HG02943 (cell line): ENCODE measurements around the gene RALGDS.
"Not testable (repeated sequence)": the region's sequence is repeated elsewhere in the genome, so short reads cannot be mapped to it uniquely, and the experiment has no call there.

Experiments used
- ATAC-seq: cut with Tn5 transposase; IDR thresholded peaks from one replicate; pipeline ENCODE4 v1.9.1; 2021; ENCODE audit warnings: mild to moderate bottlenecking, low read depth, moderate library complexity; ENCODE audit not compliant: unreplicated experiment

RALGDS gene

GRCh38 chr9:133121198-133121914 lies at the start of gene RALGDS:
TSS of gene RALGDS (minus strand) at chr9:133121240. CDS start at chr9:133121154, 86 bp downstream.
- peak; percentile 67 for ATAC-seq

GRCh38 chr9:133170716-133171115 lies 49.7 kb upstream of the RALGDS start:
- no peak for ATAC-seq

DNA sequence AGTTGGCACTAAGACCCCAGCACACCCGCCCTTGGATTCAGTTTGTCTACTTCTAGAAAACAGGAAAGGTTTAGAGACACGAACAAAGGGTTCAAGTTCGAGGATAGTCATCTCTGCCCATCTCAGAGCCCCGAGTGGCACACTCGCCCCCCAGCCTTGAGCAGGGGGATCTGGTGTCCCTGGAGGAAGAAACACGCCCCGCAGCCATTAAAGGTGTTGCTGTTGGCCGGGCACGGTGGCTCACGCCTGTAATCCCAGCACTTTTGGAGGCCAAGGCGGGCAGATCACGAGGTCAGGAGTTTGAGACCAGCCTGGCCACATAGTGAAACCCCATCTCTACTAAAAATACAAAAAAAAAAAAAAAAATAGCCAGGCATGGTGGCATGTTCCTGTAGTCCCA lies 48.6 kb upstream of the RALGDS start:
- ATAC-seq: not testable (repeated sequence)

DNA sequence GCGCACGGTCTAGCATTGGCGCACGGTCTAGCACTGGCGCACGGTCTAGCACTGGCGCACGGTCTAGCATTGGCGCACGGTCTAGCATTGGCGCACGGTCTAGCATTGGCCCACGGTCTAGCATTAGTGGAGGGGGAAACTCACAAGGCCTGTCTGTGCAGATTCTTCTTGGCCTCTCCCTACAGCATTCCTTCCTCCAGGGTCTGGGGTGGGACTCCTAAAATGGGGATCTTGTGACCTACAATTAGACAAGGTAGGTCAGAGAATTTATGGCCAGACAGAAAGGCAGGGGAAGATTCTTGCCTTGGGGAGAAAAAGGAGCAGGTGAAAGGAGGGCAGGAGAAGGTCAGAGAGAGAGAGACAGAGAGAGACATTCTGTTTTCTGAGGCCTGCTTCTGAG lies 48.1 kb upstream of the RALGDS start:
- ATAC-seq: no peak

DNA sequence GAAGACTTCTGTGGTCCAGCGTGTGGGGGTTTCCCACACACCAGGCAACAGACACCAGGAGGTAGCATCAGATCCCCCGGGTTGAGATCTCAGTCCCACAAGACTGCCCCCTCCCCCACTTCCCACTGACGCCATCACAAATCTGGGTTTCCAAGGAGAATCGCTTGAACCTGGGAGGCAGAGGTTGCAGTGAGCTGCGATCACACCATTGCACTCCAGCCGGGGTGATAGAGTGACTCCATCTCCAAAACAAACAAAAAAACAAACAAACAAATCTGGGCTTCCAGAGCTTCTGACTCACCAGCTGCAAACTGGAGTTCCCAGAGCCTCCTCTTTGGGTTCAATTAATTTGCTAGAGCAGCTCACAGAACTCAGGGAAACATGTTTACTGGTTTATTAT lies 47.4 kb upstream of the RALGDS start:
- ATAC-seq: no peak

DNA sequence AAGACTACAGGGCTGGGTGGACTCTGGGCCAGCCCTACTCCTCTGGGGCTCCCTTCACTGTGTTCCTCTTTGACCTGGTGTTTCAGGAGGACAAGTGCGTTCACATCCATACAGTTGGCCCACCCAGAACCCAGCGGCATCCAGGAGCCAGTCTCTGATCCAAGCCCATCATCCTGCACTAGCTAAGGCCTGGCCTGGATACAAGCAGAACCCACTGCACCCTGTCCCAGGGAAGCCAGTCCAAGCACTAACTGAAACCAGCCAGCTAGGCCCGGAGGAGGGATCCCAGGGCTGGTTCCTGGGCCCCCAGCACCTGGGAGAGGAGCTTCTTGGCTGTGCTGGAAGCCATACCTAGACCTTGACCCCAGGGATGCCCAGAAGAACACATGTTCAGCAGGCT lies 46.7 kb upstream of the RALGDS start:
- no peak for ATAC-seq

- ATAC-seq: no peak
Measured at GRCh38 chr9:133167096-133167730, 46.2 kb upstream of the RALGDS start.

- no peak for ATAC-seq
Measured at GRCh38 chr9:133166392-133166791, 45.4 kb upstream of the RALGDS start.

DNA sequence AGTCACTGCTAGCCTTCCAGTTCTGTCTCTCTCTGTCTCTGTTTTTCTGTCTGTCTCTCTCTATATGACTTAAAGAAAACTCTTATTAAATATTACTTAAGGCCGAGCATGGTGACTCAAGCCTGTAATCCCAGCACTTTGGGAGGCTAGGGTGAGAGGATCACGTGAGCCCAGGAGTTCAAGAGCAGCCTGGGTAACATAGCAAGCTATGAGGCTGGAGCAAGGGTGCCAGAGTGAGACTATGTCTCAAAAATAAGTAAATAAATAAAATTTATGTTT lies 44.4 kb upstream of the RALGDS start:
- no peak for ATAC-seq

GRCh38 chr9:133164191-133164590 lies 43.2 kb upstream of the RALGDS start:
- ATAC-seq: no peak

DNA sequence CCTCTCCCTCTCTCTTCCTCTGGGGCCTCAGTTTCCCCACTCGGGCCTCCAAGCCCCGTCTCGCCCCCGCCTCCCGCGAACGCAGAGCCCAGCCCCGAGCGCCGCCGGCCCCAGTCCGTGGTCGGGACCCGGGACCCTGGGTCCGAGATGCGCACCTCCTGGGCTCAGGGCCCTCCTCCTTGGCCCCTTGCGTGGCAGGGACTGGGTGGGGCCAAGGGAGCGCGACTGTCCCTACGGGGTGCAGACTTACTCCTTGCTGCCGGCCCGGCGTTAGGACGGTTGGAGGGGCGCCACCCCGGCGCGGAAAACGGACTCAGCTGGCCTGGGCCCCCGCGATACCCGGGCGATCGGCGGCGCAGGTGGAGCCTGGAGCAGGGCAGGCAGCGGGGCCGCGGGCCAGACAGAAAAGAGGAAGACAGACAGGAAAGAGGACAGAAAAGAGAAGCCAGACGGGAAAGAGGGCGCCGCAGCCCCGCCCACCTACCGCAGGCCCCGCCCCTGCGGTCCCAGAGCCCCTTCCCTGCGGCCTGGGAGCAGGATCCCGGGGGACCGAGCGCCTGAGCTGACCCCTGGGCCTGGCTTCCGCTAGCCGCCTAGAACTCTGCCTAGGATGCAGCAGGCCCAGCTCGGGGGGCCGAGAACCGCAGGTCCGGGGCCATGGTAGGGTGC lies 42.6 kb upstream of the RALGDS start, which contains the start of gene GBGT1:
Gene GBGT1, minus strand, starts transcription at position 411 of the 669 bp plus-strand sequence. CDS start 1,502 bp downstream, outside the sequence.
- no peak for ATAC-seq

- no peak for ATAC-seq
Measured at GRCh38 chr9:133162861-133163503, 41.9 kb upstream of the RALGDS start.

GRCh38 chr9:133161547-133161950 lies 40.5 kb upstream of the RALGDS start:
- ATAC-seq: no peak

GRCh38 chr9:133160742-133161546 lies 39.9 kb upstream of the RALGDS start:
- no peak for ATAC-seq

GRCh38 chr9:133158695-133159094 lies 37.7 kb upstream of the RALGDS start:
- ATAC-seq: no peak

DNA sequence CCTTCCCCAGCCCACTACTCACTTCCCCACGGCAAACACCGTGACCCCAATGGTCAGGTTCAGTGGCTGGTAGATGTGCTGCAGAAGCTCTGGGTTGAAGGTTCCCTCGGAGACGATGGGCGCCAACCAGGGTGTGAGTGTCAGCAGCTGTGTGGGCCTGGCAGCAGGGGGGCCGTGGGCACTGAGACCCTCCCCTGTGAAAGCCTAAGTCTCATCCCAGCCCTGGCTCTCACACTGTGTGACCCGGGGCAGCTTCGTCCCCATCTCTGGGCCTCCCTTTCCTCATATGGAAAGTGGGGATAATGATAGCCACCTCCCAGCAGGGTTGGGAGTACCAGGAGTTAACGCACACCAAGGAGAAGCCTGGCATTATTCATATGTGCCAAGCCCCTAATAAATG lies 34.1 kb upstream of the RALGDS start:
- no peak for ATAC-seq

DNA sequence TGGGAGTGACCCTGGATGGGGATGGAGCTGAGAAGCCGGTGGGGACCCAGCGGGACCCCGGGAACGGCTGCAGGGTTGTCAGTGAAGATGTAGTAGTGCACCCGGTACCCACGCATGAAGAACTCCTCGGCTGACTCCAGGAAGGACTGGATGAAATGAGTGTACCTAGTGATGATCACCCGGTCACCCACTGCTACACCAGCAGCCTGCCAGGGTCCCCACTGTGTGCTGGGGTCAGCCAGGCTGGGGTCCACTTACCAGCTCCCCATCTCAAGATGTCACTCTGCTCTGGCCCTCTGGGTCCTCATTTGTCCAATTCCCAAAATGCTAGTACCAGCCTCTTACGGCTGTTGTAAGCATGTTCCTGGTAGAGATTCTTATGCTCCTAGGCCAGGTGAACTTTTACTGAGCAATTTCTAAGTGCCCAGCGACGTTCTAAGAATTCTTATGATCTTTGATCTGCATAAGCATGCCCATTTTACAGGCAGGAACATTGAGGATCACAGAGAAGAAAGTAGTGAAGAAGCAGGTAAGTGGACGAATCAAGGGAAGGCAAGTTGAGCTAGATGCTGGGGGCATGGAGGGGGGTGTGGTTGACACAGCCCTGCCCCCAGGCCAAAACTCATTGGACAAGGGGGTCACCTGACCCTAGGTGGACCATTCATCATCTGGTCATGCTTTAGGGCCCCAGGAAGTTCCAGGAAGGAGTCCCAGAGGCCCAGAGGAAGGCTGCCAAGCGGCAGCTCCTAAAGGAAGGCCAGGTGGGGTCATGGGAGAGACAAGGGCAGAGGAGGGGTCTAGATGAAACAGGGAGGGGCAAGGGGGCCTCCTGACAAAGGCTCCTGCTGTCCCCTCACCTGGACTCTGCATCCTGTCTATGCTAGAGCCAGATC lies 33.3 kb upstream of the RALGDS start:
- no peak for ATAC-seq

DNA sequence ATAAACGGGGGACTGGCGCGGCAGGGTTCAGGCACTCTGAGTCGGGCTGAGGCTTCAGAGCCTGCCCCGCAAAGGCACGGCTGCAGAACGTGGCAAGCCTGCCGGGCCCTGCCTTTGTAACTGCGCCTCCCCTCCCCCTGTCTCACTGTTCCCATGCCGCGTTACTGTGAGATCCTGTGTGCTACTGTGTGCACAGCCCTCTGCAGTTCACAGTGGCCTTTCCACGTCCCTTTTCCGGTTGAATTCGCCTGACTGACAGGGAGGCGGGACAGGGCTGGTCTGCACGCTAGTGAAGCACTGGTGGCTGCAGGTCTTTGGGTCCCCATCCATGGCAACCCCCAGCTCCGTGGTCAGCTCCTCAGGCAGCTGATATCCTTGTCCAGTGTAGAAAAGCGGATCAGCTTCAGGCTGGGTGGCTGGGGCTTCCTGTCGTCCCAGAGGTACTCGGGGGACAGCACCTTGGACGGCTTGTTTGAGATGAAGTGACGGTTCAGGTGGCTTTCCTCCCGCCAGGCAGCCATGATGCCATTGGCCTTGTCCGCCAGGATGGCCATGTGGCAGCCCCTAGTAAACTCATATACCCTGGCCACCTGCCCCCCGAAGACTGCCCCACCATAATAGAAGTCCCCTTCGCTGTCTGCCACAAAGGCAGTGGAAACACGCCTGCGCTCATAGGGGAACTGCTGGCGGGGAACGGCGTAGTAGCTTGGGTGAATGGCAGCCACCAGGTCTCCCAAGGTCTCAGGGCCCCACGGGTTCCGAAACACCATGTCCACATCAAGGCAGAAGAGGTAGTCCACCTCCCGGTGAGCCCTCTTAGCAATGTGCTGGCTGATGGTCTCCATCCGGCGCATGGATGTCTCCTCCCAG lies 32.4 kb upstream of the RALGDS start:
- no peak for ATAC-seq
